Left lung (tissue), 10 donors: ENCODE data around the gene FFAR4. TPM values are rescaled to one million over a fixed set of nuclear protein-coding genes. Genes with fewer than 3 reads are reported as not detected.

Experiments
- ATAC-seq: fragments of 200-7000 bp; cut with Tn5 transposase; one replicate; pipeline ENCODE4 v1.9.1; 2020; ENCODE audit warnings: moderate library complexity
- DNase-seq, 4 donors: peaks; one replicate each; pipeline ENCODE4 v3.0.0-alpha.2; 2013 to 2020
- H3K27ac ChIP-seq, 2 donors: fragments of 200-600 bp; sonication (generic) in 1 of 2; one replicate each; pipeline versions ENCODE4 v1.5.0 to v1.8.0; 2020 to 2021
- H3K27me3 ChIP-seq, 2 donors: fragments of 200-600 bp; sonication (generic) in 1 of 2; one replicate each; pipeline versions ENCODE4 v1.5.0 to v1.8.0; 2020 to 2021
- H3K36me3 ChIP-seq, 2 donors: fragments of 200-600 bp; sonication (generic) in 1 of 2; one replicate each; pipeline versions ENCODE4 v1.5.0 to v1.8.0; 2020 to 2021
- H3K4me1 ChIP-seq, 2 donors: fragments of 200-600 bp; one replicate each; pipeline ENCODE4 v1.8.0; 2021
- H3K4me3 ChIP-seq, 2 donors: fragments of 200-600 bp; sonication (generic) in 1 of 2; one replicate each; pipeline versions ENCODE4 v1.5.0 to v1.8.0; 2020 to 2021; ENCODE audit warnings: mild to moderate bottlenecking in 1 of 2
- H3K9me3 ChIP-seq, 2 donors: fragments of 200-600 bp; sonication (generic) in 1 of 2; one replicate each; pipeline versions ENCODE4 v1.5.0 to v1.8.0; 2020 to 2021
- CTCF ChIP-seq, 2 donors: fragments of 200-600 bp; sonication (generic) in 1 of 2; IDR thresholded peaks; one replicate each; pipeline versions ENCODE4 v1.5.0 to v1.8.0; 2021; ENCODE audit warnings: antibody characterized with exemption in 2 of 2
- intact Hi-C, 2 donors: fragments of 100-400 bp; cut with DNase I; formaldehyde crosslinking; loops; one replicate each; pipeline versions ENCODE4 v1.11.2 to v1.14.2; 2022
- polyA plus RNA-seq, 6 donors: library from polyadenylated mRNA; unstranded; fragments of 120-200 nt; gene quantifications; one replicate each; pipeline ENCODE4 v1.2.1, GENCODE V29; 2013; ENCODE audit not compliant: insufficient read length in 6 of 6
- total RNA-seq, 2 donors: library from RNA; stranded (reverse); fragmentation: NEBNext Ultra II Directional; extraction: Animal tissue kit (Norgen Biotek cat#: 25700); gene quantifications; one replicate each; pipeline ENCODE4 v1.2.1, GENCODE V29; 2021
- donor health status: DM: no; HTN: yes; CAD: no.
- donor health status: DM: no; HTN: no; CAD: no.

Gene FFAR4
- total and polyA plus RNA-seq, 8 donors, result 0.07 to 4.0 (median 0.20) TPM

- Histone ChIP-seq H3K36me3 (no peaks in the 10 kb centered on the region), H3K27ac (no peak overlapping the region), H3K27me3 (peaks cover 10 to 44% of the 10 kb centered on the region in 2 donors), H3K4me3 (no peak overlapping the region), H3K9me3 (no peaks in the 10 kb centered on the region), H3K4me1 (no peaks in the 10 kb centered on the region)
- ATAC-seq, result no peak
- TF ChIP-seq CTCF (IDR thresholded peaks at IDR 0.05), result no peak
- intact Hi-C loops, result no loop called here
- DNase-seq, result no peak
Measured at GRCh38 chr10:93608421-93608820, 42.0 kb downstream of the FFAR4 start.

GRCh38 chr10:93612311-93612710, 45.8 kb downstream of the FFAR4 start, which contains the start of gene PDE6C:
Gene PDE6C, plus strand, starts transcription at chr10:93612537. Its CDS starts 189 bp downstream, at chr10:93612726.
- DNase-seq, result no peak
- ATAC-seq, result no peak
- Histone ChIP-seq H3K27ac (no peak within 1 kb of the TSS), H3K27me3 (peaks cover 0 to 19% of the 10 kb centered on the region in 2 donors), H3K4me3 (no peak within 1 kb of the TSS), H3K36me3 (no peaks in the 10 kb centered on the region), H3K9me3 (no peaks in the 10 kb centered on the region), H3K4me1 (no peaks in the 10 kb centered on the region)
- intact Hi-C loops, result no loop called here
- no peak for TF ChIP-seq CTCF (IDR thresholded peaks at IDR 0.05)

DNA sequence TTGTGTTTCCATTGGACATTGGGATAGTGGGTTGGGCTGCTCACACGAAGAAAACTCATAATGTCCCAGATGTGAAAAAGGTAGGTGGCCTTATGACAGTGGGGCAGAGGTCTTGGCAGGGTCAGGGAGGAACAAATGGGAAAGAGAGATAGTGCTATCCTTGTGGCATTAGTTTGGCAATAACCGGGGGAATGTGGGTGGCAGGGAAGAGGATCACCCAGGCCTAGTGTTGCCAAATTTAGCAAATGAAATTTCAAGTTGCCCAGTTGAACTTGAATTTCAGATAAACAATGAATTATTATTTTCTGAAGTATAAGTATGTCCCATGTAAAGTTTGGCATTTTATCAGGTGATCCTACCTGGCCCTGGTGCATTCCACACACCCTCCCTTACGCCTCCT, 46.7 kb downstream of the FFAR4 start:
- intact Hi-C loops, result no loop called here
- no peak for TF ChIP-seq CTCF (IDR thresholded peaks at IDR 0.05)
- no peaks in the 10 kb centered on the region for H3K36me3 ChIP-seq
- no peak overlapping the region for H3K4me3 ChIP-seq
- no peaks in the 10 kb centered on the region for H3K9me3 ChIP-seq
- peaks cover 0 to 16% of the 10 kb centered on the region in 2 donors for H3K27me3 ChIP-seq
- no peak overlapping the region for H3K27ac ChIP-seq
- DNase-seq (no peak), ATAC-seq (no peak)
- H3K4me1 ChIP-seq, result no peaks in the 10 kb centered on the region

GRCh38 chr10:93614101-93614825, 47.8 kb downstream of the FFAR4 start:
- Histone ChIP-seq H3K4me1 (no peaks in the 10 kb centered on the region), H3K27me3 (peaks cover 0 to 15% of the 10 kb centered on the region in 2 donors), H3K4me3 (no peak overlapping the region), H3K36me3 (no peaks in the 10 kb centered on the region), H3K9me3 (no peaks in the 10 kb centered on the region), H3K27ac (no peak overlapping the region)
- no peak for DNase-seq
- intact Hi-C loops, result no loop called here
- no peak for ATAC-seq
- no peak for TF ChIP-seq CTCF (IDR thresholded peaks at IDR 0.05)

GRCh38 chr10:93615576-93616235, 49.2 kb downstream of the FFAR4 start:
- intact Hi-C loops, result no loop called here
- Histone ChIP-seq H3K27me3 (peaks cover 0 to under 1% of the 10 kb centered on the region in 2 donors), H3K9me3 (no peaks in the 10 kb centered on the region), H3K27ac (peak overlapping the region; percentile 7 to 68), H3K4me3 (no peak overlapping the region), H3K36me3 (no peaks in the 10 kb centered on the region), H3K4me1 (no peaks in the 10 kb centered on the region)
- ATAC-seq, result peak; percentile 33
- TF ChIP-seq CTCF (IDR thresholded peaks at IDR 0.05), result no peak
- no peak for DNase-seq
